Loucy (cell line): Measurements from ENCODE around the gene KLRK1.
A peak's percentile ranks its signal among the peaks of the same experiment; 100 is the strongest.
"Not testable (repeated sequence)": the region's sequence is repeated elsewhere in the genome, so short reads cannot be mapped to it uniquely, and the experiment has no call there.

Experiments used
- H2AFZ ChIP-seq: fragments of 200-600 bp; sonication (generic); 2 replicates; pipeline ENCODE4 v1.6.0; 2016; ENCODE audit warnings: antibody characterized with exemption, mild to moderate bottlenecking, low read length, moderate library complexity
- H3F3A ChIP-seq: fragments of 200-600 bp; 2 replicates; pipeline ENCODE4 v1.6.0; 2016; ENCODE audit warnings: antibody characterized with exemption, low read depth, mild to moderate bottlenecking
- H3K27me3 ChIP-seq: fragments of 200-600 bp; sonication (generic); 2 replicates; pipeline ENCODE4 v1.6.1; 2014; ENCODE audit warnings: low read length, mild to moderate bottlenecking; ENCODE audit not compliant: insufficient read depth, poor library complexity, severe bottlenecking
- H3K36me3 ChIP-seq: fragments of 200-600 bp; sonication (generic); 2 replicates; pipeline ENCODE4 v1.6.1; 2016; ENCODE audit warnings: low read length; ENCODE audit not compliant: insufficient read depth
- H3K4me1 ChIP-seq: fragments of 200-600 bp; sonication (generic); 2 replicates; pipeline ENCODE4 v1.5.1; 2014; ENCODE audit warnings: low read length, mild to moderate bottlenecking; ENCODE audit not compliant: insufficient read depth, poor library complexity, severe bottlenecking
- H3K4me2 ChIP-seq: fragments of 200-600 bp; sonication (generic); 2 replicates; pipeline ENCODE4 v1.6.0; 2014; ENCODE audit warnings: antibody characterized with exemption, low read length, low read depth, mild to moderate bottlenecking; ENCODE audit not compliant: poor library complexity, severe bottlenecking
- H3K4me3 ChIP-seq: fragments of 200-600 bp; sonication (generic); 2 replicates; pipeline ENCODE4 v1.5.1; 2014; ENCODE audit warnings: low read length, mild to moderate bottlenecking, mixed read lengths; ENCODE audit not compliant: poor library complexity, severe bottlenecking
- H3K79me2 ChIP-seq: fragments of 200-600 bp; sonication (generic); 2 replicates; pipeline ENCODE4 v1.6.1; 2014; ENCODE audit warnings: low read length; ENCODE audit not compliant: insufficient read depth
- H3K9ac ChIP-seq: fragments of 200-600 bp; sonication (generic); 2 replicates; pipeline ENCODE4 v1.6.0; 2014; ENCODE audit warnings: mild to moderate bottlenecking, low read depth, low read length, moderate library complexity; ENCODE audit not compliant: poor library complexity, severe bottlenecking
- H3K9me2 ChIP-seq: fragments of 200-600 bp; sonication (generic); replicated peaks from 2 replicates; pipeline ENCODE4 v1.6.1; 2016; ENCODE audit warnings: low read depth, low read length, mixed read lengths
- H3K9me3 ChIP-seq: fragments of 200-600 bp; sonication (generic); 2 replicates; pipeline ENCODE4 v1.6.1; 2014; ENCODE audit warnings: mild to moderate bottlenecking, antibody characterized with exemption, low read length, low read depth; ENCODE audit not compliant: insufficient read depth
- H4K20me1 ChIP-seq: fragments of 200-600 bp; sonication (generic); 2 replicates; pipeline ENCODE4 v1.6.0; 2014; ENCODE audit warnings: antibody characterized with exemption, low read length, mild to moderate bottlenecking; ENCODE audit not compliant: insufficient read depth, poor library complexity, severe bottlenecking
- CTCF ChIP-seq: fragments of 200-600 bp; sonication (generic); conservative IDR thresholded peaks from 2 replicates; pipeline ENCODE4 v1.5.1; 2014; ENCODE audit warnings: mild to moderate bottlenecking, antibody characterized with exemption, low read length
- EZH2phosphoT487 ChIP-seq: fragments of 200-600 bp; IDR thresholded peaks from 2 replicates; pipeline ENCODE4 v1.6.1; 2018; ENCODE audit warnings: antibody characterized with exemption, mild to moderate bottlenecking, moderate library complexity, borderline replicate concordance

The KLRK1 gene

GRCh38 chr12:10389904-10390303, at the start of gene KLRK1:
KLRK1 (minus strand) TSS chr12:10390041; CDS start chr12:10388810, 1,231 bp downstream.
- no peak within 1 kb of the TSS for H2AFZ ChIP-seq
- H3K9me3 ChIP-seq = no peaks in the 10 kb centered on the region
- H3K9me2 ChIP-seq = no peaks in the 10 kb centered on the region
- no peaks in the 10 kb centered on the region for H3K79me2 ChIP-seq
- H4K20me1 ChIP-seq = no peaks in the 10 kb centered on the region
- H3K36me3 ChIP-seq = no peaks in the 10 kb centered on the region
- H3K9ac ChIP-seq = peak within 1 kb of the TSS; percentile 29
- H3K4me3 ChIP-seq = peak within 1 kb of the TSS; percentile 16
- no peaks in the 10 kb centered on the region for H3K27me3 ChIP-seq
- TF ChIP-seq CTCF = no peak
- TF ChIP-seq EZH2phosphoT487 = no peak
- H3K4me2 ChIP-seq = peak within 1 kb of the TSS; percentile 52
- H3F3A ChIP-seq = no peaks in the 10 kb centered on the region
- H3K4me1 ChIP-seq = peaks cover 36% of the 10 kb centered on the region

- H3K4me1 ChIP-seq, H4K20me1 ChIP-seq, H3K36me3 ChIP-seq, H3F3A ChIP-seq, H3K9ac ChIP-seq, H2AFZ ChIP-seq, H3K27me3 ChIP-seq, H3K9me3 ChIP-seq, H3K4me3 ChIP-seq, H3K4me2 ChIP-seq, H3K9me2 ChIP-seq, H3K79me2 ChIP-seq: not testable (repeated sequence)
These were observed 47.8 kb upstream of the KLRK1 start for GRCh38 chr12:10437601-10438000.

GRCh38 chr12:10435816-10436215, 46.0 kb upstream of the KLRK1 start, which contains the start of gene KLRC2:
KLRC2 (minus strand) TSS chr12:10436010; CDS start chr12:10435986, 24 bp downstream.
- not testable (repeated sequence) for H3K9me3 ChIP-seq, H3K9ac ChIP-seq, H2AFZ ChIP-seq, H3K9me2 ChIP-seq, H3K4me2 ChIP-seq, H3K4me3 ChIP-seq, H4K20me1 ChIP-seq, H3F3A ChIP-seq, H3K36me3 ChIP-seq, H3K79me2 ChIP-seq, H3K4me1 ChIP-seq, H3K27me3 ChIP-seq

DNA sequence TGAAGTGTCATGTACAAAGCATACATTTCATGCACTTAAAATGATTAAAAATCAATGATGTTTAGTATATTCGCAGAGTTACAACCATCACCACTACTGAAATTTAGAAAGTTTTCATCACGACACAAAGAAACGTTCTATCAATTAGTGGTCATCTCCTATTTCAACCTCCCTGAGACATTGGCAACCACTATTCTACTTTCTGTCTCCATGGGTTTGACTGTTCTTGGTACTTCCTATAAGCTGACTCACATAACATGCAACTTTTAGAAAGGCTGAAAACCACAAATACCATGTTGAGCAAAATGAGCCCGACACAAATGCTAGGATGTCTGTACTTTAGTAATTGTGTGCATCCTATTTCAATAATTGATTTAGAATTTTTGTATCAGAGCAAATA, 40.8 kb upstream of the KLRK1 start:
- H3K4me2 ChIP-seq, H3K9me2 ChIP-seq, H3K4me3 ChIP-seq, H4K20me1 ChIP-seq, H3K9ac ChIP-seq, H3K79me2 ChIP-seq, H3K4me1 ChIP-seq, H3K9me3 ChIP-seq, H2AFZ ChIP-seq, H3F3A ChIP-seq, H3K36me3 ChIP-seq, H3K27me3 ChIP-seq: not testable (repeated sequence)

DNA sequence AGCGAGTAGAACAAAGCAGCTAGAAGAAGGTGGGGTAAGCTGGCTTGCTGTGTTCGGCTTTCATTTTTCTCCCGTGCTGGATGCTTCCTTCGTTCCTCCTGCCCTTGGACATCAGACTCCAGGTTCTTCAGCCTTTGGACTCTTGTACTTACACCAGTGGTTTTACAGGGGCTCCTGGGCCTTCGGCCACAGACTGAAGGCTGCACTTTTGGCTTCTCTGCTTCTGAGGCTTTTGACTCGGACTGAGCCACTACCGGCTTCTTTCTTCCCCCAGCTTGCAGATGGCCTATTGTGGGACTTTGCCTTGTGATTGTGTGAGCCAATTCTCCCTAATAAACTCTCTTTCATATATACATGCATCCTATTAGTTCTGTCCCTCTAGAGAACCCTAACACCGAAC, 36.1 kb upstream of the KLRK1 start:
- not testable (repeated sequence) for H4K20me1 ChIP-seq, H3F3A ChIP-seq, H3K36me3 ChIP-seq, H3K27me3 ChIP-seq, H3K4me3 ChIP-seq, H3K79me2 ChIP-seq, H2AFZ ChIP-seq, H3K4me2 ChIP-seq, H3K9me2 ChIP-seq, H3K9ac ChIP-seq, H3K9me3 ChIP-seq, H3K4me1 ChIP-seq

- not testable (repeated sequence) for H3K4me1 ChIP-seq, H3F3A ChIP-seq, H3K4me3 ChIP-seq, H4K20me1 ChIP-seq, H3K27me3 ChIP-seq, H3K36me3 ChIP-seq, H3K9ac ChIP-seq, H3K79me2 ChIP-seq, H3K4me2 ChIP-seq, H3K9me2 ChIP-seq, H2AFZ ChIP-seq, H3K9me3 ChIP-seq
These were observed 34.5 kb upstream of the KLRK1 start for GRCh38 chr12:10424260-10424899.

DNA sequence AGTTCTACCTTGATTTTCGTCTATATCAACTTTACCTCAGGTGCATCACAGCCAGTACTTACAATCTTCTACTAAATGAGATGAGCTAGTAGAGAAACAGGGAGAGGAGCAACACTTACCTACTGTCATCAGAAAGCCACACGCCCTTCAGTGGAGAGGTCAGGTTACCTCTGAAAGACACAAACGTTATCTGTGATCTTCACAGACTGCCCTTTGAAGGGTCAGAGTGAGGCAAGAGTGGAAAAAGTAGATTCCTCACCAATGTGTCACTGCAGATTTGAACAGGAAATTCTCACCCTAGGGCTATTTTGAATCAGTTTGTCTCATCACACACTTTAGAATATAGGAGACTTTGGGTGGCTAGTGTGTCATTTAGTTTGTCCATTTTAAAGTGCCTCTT, 32.3 kb upstream of the KLRK1 start:
- not testable (repeated sequence) for H4K20me1 ChIP-seq, H3K9ac ChIP-seq, H3F3A ChIP-seq, H3K9me3 ChIP-seq, H3K27me3 ChIP-seq, H3K36me3 ChIP-seq, H3K4me3 ChIP-seq, H2AFZ ChIP-seq, H3K9me2 ChIP-seq, H3K79me2 ChIP-seq, H3K4me2 ChIP-seq, H3K4me1 ChIP-seq
